GM18508 (cell line): ENCODE data around the gene SLU7.
A peak's percentile ranks its signal among the peaks of the same experiment; 100 is the strongest.
"Not testable (repeated sequence)": the region's sequence is repeated elsewhere in the genome, so short reads cannot be mapped to it uniquely, and the experiment has no call there.

Experiments used
- ATAC-seq: cut with Tn5 transposase; IDR thresholded peaks from one replicate; pipeline ENCODE4 v1.9.1; 2021; ENCODE audit warnings: moderate number of reproducible peaks; ENCODE audit not compliant: insufficient read depth, unreplicated experiment

SLU7 gene

GRCh38 chr5:160451281-160451680, 32.4 kb upstream of the SLU7 start:
- ATAC-seq: no peak

- ATAC-seq: no peak
Observed at GRCh38 chr5:160450164-160450932, 31.5 kb upstream of the SLU7 start.

GRCh38 chr5:160449458-160449857, 30.6 kb upstream of the SLU7 start:
- no peak for ATAC-seq

- ATAC-seq: no peak
Observed at GRCh38 chr5:160448886-160449285, 30.0 kb upstream of the SLU7 start.

- no peak for ATAC-seq
Observed at GRCh38 chr5:160445751-160446150, 26.9 kb upstream of the SLU7 start.

- ATAC-seq: peak; percentile 36
Observed at GRCh38 chr5:160445132-160445531, 26.3 kb upstream of the SLU7 start.

GRCh38 chr5:160444407-160444806, 25.5 kb upstream of the SLU7 start:
- no peak for ATAC-seq

GRCh38 chr5:160442824-160443431, 24.0 kb upstream of the SLU7 start:
- no peak for ATAC-seq

- peak; percentile 25 for ATAC-seq
Observed at GRCh38 chr5:160441311-160441781, 22.5 kb upstream of the SLU7 start.

GRCh38 chr5:160439205-160439600, 20.3 kb upstream of the SLU7 start:
- peak; percentile 40 for ATAC-seq

GRCh38 chr5:160438316-160439204, 19.7 kb upstream of the SLU7 start:
- peak; percentile 17 for ATAC-seq

GRCh38 chr5:160437271-160437670, 18.4 kb upstream of the SLU7 start:
- no peak for ATAC-seq

- not testable (repeated sequence) for ATAC-seq
Observed at GRCh38 chr5:160436661-160437060, 17.8 kb upstream of the SLU7 start.

GRCh38 chr5:160436017-160436416, 17.1 kb upstream of the SLU7 start:
- no peak for ATAC-seq

GRCh38 chr5:160435532-160435931, 16.7 kb upstream of the SLU7 start:
- no peak for ATAC-seq

GRCh38 chr5:160434022-160434531, 15.2 kb upstream of the SLU7 start:
- peak; percentile 56 for ATAC-seq

GRCh38 chr5:160432787-160433186, 13.9 kb upstream of the SLU7 start:
- ATAC-seq: no peak

- ATAC-seq: no peak
Observed at GRCh38 chr5:160432196-160432595, 13.3 kb upstream of the SLU7 start.

- no peak for ATAC-seq
Observed at GRCh38 chr5:160427607-160428006, 8.7 kb upstream of the SLU7 start.

GRCh38 chr5:160423099-160423498, 4.2 kb upstream of the SLU7 start:
- ATAC-seq: no peak
